BJ (cell line): ENCODE results near the gene NPIPB6. TPM values are rescaled to one million over a fixed set of nuclear protein-coding genes. Genes with fewer than 3 reads are reported as not detected.

Experiments
- CTCF ChIA-PET: fragments of 350-600 bp; formaldehyde crosslinking; extraction: SDS; loops from one replicate; lab custom pipeline; 2021; ENCODE audit warnings: antibody characterized with exemption, inconsistent platforms; lab: Yijun Ruan, JAX
- POLR2A ChIA-PET: fragments of 300-600 bp; sonication (Branson Sonifier 250); formaldehyde crosslinking; extraction: SDS; loops from one replicate; lab custom pipeline; 2021; ENCODE audit warnings: antibody characterized with exemption; lab: Charles Lee
- DNase-seq: peaks from one replicate; pipeline ENCODE4 v3.0.0-alpha.2; 2011; ENCODE audit warnings: low read depth
- H3K27me3 ChIP-seq: 2 replicates; pipeline ENCODE4 v1.6.0; 2011; ENCODE audit warnings: low read length; ENCODE audit not compliant: control insufficient read depth, insufficient read depth
- H3K36me3 ChIP-seq: 2 replicates; pipeline ENCODE4 v1.5.1; 2011; ENCODE audit warnings: low read length; ENCODE audit not compliant: control insufficient read depth, insufficient read depth
- H3K4me3 ChIP-seq: 2 replicates; pipeline ENCODE4 v1.5.1; 2011; ENCODE audit warnings: low read depth, mild to moderate bottlenecking, control low read depth, low read length
- CTCF ChIP-seq: IDR thresholded peaks from 2 replicates; pipeline ENCODE4 v1.5.1; 2011; ENCODE audit warnings: low read depth, mild to moderate bottlenecking, control low read depth, inconsistent platforms, low read length, moderate library complexity; ENCODE audit not compliant: insufficient read depth
- polyA plus RNA-seq: library from polyadenylated mRNA; depleted of rRNA; stranded (reverse); fragments of >200 nt; gene quantifications from 2 replicates; pipeline ENCODE4 v1.2.3, GENCODE V29; 2011

Gene NPIPB6
- polyA plus RNA-seq, 1 experiment, result 0.15 TPM

- Histone ChIP-seq H3K27me3 (no peaks in the 10 kb centered on the region), H3K36me3 (no peaks in the 10 kb centered on the region), H3K4me3 (no peak overlapping the region)
- no peak for DNase-seq
- TF ChIP-seq CTCF, result no peak
- ChIA-PET CTCF (interaction anchor here (1.5 to 9.1 kb wide), 3 partner anchors 8 to 37 kb away, joined by 4 to 100 read pairs (median 4); no protein-coding TSS in a partner anchor), POLR2A (no interaction called here)
Observed at GRCh38 chr16:28313587-28313986, 49.7 kb downstream of the NPIPB6 start.

GRCh38 chr16:28312327-28312726 is 51.0 kb downstream of the NPIPB6 start:
- DNase-seq, result no peak

GRCh38 chr16:28311913-28312312 is 51.4 kb downstream of the NPIPB6 start:
- DNase-seq, result no peak
- H3K4me3 ChIP-seq, result no peak overlapping the region
- ChIA-PET POLR2A (no interaction called here), CTCF (interaction anchor here (1.5 to 9.1 kb wide), 4 partner anchors 10 to 35 kb away, joined by 4 to 100 read pairs (median 6); no protein-coding TSS in a partner anchor)
- no peak for TF ChIP-seq CTCF
- no peaks in the 10 kb centered on the region for H3K36me3 ChIP-seq
- H3K27me3 ChIP-seq, result no peaks in the 10 kb centered on the region

More at GRCh38 chr16:28312327-28312726, 51.0 kb downstream of the NPIPB6 start:
- H3K4me3 ChIP-seq, result no peak overlapping the region
- no peaks in the 10 kb centered on the region for H3K27me3 ChIP-seq
- TF ChIP-seq CTCF, result no peak
- ChIA-PET POLR2A (no interaction called here), CTCF (interaction anchor here (1.5 to 9.1 kb wide), 4 partner anchors 9 to 36 kb away, joined by 4 to 100 read pairs (median 6); no protein-coding TSS in a partner anchor)
- no peaks in the 10 kb centered on the region for H3K36me3 ChIP-seq

- CTCF ChIA-PET, result interaction anchor here (1.8 kb wide), 1 partner anchor 15 kb away, joined by 7 read pairs; no protein-coding TSS in a partner anchor
Observed at GRCh38 chr16:28311413-28311812, 51.9 kb downstream of the NPIPB6 start.

GRCh38 chr16:28310796-28311195 is 52.5 kb downstream of the NPIPB6 start:
- Histone ChIP-seq H3K36me3 (no peaks in the 10 kb centered on the region), H3K4me3 (no peak overlapping the region), H3K27me3 (no peaks in the 10 kb centered on the region)
- no peak for DNase-seq
- TF ChIP-seq CTCF, result no peak
- ChIA-PET POLR2A (no interaction called here), CTCF (interaction anchor here (1.8 kb wide), 1 partner anchor 16 kb away, joined by 7 read pairs; no protein-coding TSS in a partner anchor)

More at GRCh38 chr16:28311413-28311812, 51.9 kb downstream of the NPIPB6 start:
- DNase-seq, result no peak
- Histone ChIP-seq H3K4me3 (no peak overlapping the region), H3K36me3 (no peaks in the 10 kb centered on the region), H3K27me3 (no peaks in the 10 kb centered on the region)
- no peak for TF ChIP-seq CTCF
- POLR2A ChIA-PET, result no interaction called here
